GM12878 (cell line): Measurements from ENCODE around the gene DDAH1.

Source experiments
- ETV6 ChIP-seq, 2 experiments: fragments of 450-650 bp in 1 of 2; IDR thresholded peaks in 1 of 2; conservative IDR thresholded peaks in 1 of 2; 2 replicates each; pipeline ENCODE4 v1.6.1; 2014; ENCODE audit warnings: antibody characterized with exemption in 1 of 2, borderline replicate concordance in 1 of 2, low read depth in 1 of 2, mild to moderate bottlenecking in 1 of 2, moderate library complexity in 1 of 2
- POLR2AphosphoS5 ChIP-seq: IDR thresholded peaks from 2 replicates; pipeline ENCODE4 v1.6.1; 2011; ENCODE audit warnings: mild to moderate bottlenecking, low read length, inconsistent platforms
- TF ChIP-seq, protein P1 (sequence below), 3 experiments: IDR thresholded peaks in 2 of 3; conservative IDR thresholded peaks in 1 of 3; 2 replicates each; pipeline ENCODE4 v1.5.1; 2011; ENCODE audit warnings: low read depth in 3 of 3, low read length in 3 of 3, mild to moderate bottlenecking in 3 of 3, control low read depth in 2 of 3, moderate library complexity in 2 of 3, inconsistent platforms in 1 of 3, mixed read lengths in 1 of 3; ENCODE audit not compliant: control insufficient read depth in 2 of 3, insufficient read depth in 1 of 3; ENCODE audit errors: extremely low read depth in 1 of 3

DNA sequence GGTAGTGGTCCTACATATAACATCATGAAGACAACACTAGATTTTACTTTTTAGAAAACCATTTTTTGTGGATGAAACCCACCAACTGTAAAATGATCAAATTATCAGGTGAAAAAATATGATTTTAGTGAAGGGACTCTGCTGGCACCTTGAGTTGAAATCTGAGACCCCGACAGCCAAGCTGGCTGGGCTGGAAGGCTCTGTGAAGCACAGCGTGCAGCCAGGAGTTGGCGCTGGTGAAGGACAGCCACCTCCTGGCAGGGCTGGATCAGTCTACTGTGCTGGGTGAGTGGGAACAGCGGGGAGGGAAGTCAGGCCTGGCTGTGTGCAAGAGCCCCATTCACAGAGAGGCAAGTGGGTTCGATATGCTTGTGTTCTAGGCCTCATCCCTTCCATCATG, 47.9 kb downstream of the DDAH1 start:
- TF ChIP-seq ETV6 (conservative IDR thresholded peaks at IDR 0.05 in 1 of 2, IDR thresholded peaks at IDR 0.05 in 1 of 2; ENCODE audit: borderline replicate concordance in 1 of 2, low read depth in 1 of 2) (no peak), POLR2AphosphoS5 (no peak)
- TF ChIP-seq, protein P1, sequence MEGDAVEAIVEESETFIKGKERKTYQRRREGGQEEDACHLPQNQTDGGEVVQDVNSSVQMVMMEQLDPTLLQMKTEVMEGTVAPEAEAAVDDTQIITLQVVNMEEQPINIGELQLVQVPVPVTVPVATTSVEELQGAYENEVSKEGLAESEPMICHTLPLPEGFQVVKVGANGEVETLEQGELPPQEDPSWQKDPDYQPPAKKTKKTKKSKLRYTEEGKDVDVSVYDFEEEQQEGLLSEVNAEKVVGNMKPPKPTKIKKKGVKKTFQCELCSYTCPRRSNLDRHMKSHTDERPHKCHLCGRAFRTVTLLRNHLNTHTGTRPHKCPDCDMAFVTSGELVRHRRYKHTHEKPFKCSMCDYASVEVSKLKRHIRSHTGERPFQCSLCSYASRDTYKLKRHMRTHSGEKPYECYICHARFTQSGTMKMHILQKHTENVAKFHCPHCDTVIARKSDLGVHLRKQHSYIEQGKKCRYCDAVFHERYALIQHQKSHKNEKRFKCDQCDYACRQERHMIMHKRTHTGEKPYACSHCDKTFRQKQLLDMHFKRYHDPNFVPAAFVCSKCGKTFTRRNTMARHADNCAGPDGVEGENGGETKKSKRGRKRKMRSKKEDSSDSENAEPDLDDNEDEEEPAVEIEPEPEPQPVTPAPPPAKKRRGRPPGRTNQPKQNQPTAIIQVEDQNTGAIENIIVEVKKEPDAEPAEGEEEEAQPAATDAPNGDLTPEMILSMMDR (IDR thresholded peaks at IDR 0.05 in 2 of 3, conservative IDR thresholded peaks at IDR 0.05 in 1 of 3; ENCODE audit: control insufficient read depth in 2 of 3, extremely low read depth in 1 of 3, insufficient read depth in 1 of 3, low read depth in 3 of 3, low read length in 3 of 3), result no peak
